SKM-1 treated with dmso at 0.1 percent for 144 hours (cell line): ENCODE data around the gene KIF26B.

Experiments
- DNase-seq: peaks from one replicate; lab custom pipeline; 2025; ENCODE audit not compliant: unreplicated experiment; lab: John Stamatoyannopoulos, UW

The KIF26B gene

DNA sequence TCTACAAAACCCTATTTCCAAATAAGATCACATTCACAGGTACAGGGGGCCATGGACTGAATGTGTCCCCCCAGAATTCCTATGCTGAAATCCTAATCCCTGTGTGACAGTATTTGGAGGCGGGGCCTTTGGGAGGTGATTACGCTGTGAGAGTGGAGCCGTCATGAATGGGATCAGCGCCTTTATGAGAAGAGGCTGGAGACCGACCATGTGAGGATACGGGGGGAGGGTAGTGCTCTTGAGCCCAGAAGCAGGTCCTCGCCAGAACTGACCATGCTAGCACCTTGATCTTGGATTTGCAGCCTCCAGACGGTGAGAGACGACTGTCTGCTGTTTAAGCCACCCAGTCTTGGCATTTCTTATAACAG lies 23.8 kb upstream of the KIF26B start:
- DNase-seq: no peak

DNA sequence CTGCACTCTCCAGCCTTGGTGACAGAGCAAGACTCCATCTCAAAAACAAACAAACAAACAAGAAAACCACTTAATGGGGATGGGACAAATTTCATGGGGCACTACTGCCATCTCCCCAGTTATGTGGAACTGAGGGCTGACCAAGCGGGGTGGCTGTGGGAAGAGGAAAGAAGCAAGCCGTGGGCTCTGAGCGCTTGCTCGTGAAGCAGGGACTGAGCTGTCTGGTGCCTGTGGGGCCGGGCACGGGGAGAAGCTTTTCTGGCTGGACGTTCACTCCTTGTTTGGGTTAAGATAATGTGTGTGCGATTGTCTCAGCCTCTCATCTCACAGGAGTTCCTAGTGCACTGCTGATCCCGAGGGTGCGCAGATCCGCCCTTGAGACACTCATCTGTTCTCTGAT lies 22.0 kb upstream of the KIF26B start:
- DNase-seq: no peak

DNA sequence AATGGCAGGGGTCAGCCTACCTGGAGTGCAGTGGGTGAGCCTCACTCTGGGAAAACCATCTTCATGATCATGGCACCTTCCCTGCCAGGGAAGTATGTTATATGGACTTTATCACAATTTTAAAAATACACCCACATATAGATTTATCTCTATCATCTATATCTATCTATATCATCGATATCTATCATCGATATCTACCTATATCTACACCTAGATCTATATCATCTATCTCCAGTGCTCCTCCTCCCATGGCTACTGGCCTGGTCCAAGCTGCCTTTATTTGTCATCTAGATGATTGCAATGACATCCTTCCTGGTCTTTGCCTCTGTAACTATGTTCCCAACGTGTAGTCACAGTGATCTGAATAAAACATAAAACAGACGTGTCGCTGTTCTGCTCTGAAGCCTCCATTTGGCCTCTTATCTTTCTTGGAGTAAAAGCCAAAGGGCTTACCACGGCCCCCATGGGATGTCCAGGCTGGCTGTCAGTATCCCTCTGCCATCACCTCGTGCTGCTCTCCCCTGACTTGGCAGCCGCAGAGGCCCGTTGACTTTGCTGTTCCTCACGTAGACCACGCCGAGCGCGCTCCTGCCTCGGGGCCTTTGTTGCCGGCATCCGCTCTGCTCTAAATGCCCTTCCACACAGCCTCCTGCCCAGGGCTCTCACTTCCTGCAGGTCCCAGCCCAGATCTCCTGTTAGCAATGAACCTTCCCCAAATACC lies 20.6 kb upstream of the KIF26B start:
- DNase-seq: no peak

DNA sequence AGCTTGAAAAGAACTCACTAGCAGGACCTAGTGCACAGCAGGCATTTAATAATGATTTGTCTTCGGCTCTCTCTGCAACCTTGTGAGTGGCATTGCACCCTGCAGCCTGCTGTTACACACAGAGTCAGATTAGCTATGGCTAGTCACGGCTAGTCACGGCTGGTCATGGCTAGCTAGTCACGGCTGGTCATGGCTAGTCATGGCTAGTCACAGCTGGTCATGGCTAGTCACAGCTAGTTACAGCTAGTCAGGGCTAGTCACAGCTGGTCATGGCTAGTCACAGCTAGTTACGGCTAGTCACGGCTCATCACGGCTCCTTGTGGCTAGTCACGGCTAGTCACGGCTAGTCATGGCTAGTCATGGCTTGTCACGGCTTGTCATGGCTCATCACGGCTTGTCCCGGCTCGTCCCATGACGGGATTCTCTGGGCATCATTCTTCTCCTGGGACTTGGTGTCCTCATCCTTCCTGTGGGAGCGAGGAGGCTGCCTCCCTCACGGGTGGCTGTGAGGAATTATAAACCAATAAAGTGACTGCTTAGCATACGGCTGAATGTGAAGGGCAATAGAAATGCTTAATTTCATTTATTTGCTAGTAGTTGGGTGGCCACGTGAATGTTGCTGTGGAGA lies 12.5 kb upstream of the KIF26B start:
- DNase-seq: no peak

DNA sequence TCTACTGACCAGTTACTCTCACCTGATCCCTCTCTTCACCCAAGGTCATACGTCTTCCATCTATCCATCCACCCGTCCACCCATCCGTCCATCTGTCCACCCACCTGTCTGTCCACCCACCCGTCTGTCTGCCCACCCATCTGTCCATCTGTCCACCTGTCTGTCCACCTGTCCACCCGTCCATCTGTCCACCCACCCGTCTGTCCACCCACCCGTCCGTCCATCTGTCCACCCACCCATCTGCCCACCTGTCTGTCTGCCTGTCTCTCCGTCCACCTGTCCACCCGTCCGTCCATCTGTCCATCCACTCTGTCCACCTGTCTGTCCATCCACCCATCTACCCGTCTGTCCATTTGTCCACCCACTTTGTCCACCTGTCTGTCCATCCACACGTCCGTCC lies 11.8 kb upstream of the KIF26B start:
- DNase-seq: no peak

DNA sequence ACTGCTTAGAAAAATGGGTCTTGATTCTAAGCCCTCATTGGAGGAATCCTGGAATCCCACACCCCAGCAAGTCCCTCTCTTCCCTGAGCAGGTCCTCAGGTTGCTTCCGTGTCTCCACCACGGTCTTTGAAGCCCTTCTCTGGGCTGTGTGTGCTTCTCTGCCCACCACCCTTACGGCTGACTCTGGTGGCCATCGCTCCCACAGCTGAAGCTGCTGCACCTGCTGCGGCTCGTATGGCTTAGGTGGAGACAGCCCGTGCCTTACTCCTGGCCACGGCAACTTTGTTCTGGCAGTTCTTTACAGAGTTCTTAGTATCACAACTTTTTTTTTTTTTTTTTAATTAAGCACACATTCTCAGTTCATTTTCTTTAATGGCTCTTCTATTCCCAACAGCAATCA lies 10.9 kb upstream of the KIF26B start:
- DNase-seq: no peak

DNA sequence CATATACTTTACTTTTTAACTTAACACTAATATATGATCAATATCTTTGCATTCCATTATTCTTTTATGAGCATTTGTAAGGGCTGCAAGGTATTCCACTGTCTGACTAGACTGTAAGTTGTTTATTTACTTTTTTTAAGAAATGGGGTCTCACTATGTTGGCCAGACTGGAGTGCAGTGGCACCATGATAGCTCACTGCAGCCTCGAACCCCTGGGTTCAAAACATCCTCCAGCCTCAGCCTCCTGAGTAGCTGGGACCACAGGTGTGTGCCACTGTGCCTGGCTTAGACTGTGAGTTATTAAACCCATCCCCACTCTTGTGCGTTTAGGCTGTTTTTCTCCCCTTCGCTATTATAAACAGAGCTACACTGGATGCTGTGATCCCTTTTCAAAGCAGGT lies 6.7 kb upstream of the KIF26B start:
- no peak for DNase-seq

DNA sequence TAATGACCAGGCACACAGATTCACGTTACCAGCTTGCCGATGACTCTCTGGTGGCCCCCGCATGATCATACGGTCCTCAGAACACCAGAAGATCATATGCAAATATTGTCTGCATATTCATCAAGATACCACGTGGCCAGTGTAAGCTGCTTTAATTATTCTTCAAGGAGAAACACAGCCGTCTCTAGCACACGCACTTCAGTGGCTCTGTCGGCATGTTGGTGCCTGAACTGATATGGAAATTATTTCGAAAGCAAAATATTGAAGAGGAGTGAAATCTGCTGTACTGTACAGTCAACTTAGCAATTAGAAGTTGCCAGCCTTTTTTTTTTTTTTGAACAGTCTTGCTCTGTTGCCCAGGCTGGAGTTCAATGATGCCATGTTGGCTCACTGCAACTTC lies 5.9 kb upstream of the KIF26B start:
- DNase-seq: no peak

DNA sequence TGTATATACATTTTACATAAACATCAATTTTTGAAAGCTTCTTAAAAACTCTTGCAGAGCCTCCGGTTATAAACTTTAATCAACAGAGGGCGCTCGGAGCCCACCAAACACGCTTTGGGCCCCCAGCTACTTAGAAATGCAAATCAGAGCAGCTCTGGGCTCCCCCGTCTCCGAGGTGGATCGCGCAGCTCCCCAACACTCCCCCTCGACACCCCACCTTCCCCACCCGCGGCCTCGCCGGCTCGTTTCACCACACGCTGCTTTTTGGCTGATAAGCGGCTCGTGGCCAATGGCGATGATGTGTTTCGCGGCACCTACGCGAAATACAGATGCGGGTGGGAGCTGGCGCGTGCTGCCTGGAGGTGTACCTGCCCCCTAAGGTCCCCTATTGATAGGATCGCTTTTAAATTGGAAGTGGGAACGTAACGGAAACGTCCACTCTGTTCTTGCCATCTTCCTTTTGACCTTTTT lies 1.7 kb upstream of the KIF26B start:
- peak; percentile 59 for DNase-seq

DNA sequence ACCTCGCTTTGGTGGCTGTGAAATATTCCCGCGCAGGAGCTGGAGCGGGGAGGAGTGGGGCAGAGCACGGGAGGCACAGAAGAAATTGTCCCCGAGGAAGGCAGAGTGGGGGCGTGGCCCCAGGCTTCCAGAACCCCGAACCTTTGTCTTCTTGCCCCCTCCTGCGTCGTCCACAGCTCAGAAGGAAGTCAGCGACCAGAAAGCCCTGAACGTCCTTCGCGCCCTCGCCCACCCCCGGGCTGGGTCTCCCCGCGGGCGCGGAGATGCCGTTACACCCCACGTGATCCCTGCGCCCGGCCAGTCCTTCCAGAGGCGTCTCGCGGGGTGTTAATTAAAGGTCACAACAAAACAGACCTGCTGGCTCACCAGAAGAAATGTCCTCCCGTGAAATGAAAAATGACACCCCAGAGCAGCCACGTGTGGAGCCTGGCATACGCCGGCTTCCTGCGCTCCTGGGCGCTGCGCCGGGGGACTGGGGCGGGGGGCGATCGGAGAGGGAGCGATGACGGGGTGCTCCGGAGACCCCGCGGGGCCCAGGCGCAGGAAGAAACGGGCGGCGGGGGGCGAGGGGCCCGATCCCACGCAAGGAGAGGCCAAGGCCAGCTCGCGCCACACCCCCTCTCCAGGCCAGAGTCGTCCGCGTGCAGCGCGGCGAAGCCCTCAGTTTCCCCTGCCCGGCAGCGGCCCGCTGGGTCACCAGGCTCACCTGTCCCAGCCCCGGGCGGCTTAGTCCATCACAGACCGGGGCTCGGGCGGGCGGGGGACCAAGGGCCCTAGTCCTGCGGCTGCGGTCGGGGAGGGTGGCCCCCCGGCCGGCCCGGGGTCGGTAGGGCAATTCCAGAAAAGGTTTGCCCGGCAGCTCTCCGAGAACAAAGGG lies 995 bp upstream of the KIF26B start:
- peak; percentile 31 for DNase-seq

DNA sequence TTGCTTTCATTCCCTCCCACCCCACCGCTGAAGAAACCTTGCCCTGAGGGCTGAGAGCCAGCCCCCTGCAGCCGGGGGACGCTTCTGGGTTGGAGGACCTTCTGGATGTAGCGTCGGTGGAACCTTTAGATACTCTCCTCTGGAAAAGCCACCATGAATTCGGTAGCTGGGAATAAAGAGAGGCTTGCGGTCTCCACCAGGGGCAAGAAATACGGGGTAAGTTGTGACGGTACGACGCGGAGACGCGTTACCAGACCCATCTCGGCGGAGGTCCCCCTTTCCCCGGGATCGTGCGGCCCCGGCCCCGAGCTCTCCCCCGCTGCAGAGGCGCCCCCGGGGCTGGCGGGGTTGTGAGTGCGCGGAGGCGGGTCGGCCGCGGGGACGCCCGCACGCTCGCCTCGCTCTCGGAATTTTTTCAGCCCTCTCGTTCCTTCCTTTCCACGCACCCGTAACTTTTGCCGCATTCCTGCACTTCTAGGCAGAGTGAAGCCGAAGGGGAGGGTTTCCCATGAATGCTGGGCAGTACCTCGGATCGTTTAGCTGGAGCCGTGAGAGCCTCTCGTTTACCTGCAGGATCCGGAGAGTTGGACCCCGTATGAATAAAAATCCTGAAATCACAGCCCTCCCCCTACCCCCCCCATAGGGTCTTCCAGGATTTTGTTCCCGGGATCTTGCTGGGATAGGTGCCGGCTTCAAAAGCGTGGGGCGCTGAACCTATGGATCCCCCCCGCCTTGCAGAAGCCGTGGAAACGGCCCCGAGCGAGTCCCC lies 671 bp downstream of the KIF26B start:
- no peak for DNase-seq

DNA sequence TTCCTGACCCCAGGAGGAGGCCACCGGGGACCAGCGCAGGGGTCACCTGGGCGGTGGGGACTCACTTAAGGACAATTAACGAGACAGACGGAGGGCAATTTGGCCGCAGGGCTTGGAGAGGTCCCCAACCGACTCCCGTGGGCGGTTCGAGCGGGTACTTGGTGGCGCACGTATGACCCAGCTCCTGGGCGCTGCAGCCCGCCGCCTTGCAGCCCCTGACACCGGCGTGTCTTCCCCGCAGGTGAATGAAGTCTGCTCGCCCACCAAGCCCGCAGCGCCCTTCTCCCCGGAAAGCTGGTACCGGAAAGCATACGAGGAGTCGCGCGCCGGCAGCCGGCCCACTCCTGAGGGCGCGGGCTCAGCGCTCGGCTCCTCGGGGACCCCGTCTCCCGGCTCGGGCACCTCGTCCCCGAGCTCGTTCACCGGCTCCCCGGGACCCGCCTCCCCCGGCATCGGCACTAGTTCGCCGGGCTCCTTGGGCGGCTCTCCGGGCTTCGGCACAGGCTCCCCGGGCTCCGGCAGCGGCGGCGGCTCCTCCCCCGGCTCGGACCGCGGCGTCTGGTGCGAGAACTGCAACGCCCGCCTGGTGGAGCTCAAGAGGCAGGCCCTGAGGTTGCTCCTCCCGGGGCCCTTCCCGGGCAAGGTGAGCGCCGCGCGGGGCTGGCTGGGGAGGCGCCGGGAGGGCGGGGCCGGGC lies 1.4 kb downstream of the KIF26B start:
- DNase-seq: peak; percentile 85

DNA sequence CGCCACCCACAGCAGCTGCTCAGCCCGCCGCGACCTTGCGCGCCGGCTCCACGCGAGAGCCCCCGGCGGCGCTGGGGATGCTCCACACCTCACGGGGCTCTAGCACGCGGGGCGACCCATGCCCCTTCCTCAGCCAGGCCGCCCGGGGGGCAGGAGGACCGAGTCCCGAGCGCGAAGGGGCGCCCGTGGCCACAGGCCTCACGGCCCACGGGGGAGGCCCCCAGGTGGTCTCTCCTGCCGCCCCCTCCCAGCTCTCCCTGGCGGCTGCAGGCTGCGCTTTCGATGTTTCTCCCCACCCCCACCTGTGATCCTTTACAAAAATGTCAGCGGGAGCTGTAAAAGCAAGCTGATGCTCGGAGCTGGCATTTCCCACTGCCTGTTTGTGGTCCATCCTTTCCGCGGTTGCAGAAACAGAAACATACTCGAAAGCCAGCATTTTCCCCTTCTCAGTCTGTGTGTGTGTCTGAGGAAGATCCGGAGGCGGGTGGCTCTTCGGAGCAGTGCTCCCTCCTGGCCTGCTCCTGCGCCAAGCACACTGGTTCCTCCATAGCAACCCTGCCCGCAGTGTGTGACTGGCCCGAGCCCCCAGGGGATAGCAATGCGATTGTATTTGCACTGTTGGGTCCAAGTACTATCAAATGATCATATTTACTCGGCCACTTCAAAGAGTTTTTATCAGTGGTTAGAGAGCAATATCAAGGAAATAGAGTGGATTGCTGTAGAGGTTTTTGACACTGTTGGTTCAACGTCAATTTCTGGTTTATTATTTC lies 2.1 kb downstream of the KIF26B start:
- no peak for DNase-seq

DNA sequence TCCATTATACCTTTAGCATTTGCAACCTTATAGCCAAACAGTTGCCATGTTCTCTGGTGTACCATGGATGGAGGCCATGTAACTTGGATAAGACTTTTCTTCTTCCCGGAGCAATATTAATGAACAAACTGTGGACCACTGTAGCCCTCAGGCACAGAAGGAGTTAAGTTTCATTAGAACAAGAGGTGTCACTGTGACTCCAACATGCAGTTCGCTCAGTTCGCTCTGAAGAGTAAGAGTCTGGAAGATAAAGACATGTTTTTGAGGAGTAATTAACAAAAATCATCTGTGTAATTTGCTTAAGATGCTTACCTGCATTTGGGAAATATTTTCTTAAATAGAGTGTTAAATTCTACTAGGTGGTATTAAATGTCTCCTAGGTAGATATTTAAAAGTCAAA lies 4.1 kb downstream of the KIF26B start:
- DNase-seq: no peak

DNA sequence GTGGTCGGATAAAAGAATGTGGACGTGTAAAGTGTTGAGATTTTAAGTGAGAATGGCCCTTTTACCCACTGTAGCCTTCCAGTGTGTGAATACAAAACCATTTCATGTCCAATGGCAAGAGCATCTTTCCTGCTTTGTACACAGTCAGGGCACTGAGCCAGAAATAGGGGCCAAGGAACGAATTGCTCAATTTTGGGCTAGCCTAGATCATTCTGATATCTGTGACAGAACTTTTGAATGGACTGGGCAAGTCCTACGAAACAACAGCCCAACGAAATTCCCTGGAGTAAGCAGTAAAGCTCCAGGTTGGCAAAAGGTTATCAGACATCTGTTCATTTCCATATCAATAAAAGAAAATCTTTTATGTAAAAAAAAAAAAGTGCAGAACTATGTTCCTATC lies 5.5 kb downstream of the KIF26B start:
- DNase-seq: no peak

DNA sequence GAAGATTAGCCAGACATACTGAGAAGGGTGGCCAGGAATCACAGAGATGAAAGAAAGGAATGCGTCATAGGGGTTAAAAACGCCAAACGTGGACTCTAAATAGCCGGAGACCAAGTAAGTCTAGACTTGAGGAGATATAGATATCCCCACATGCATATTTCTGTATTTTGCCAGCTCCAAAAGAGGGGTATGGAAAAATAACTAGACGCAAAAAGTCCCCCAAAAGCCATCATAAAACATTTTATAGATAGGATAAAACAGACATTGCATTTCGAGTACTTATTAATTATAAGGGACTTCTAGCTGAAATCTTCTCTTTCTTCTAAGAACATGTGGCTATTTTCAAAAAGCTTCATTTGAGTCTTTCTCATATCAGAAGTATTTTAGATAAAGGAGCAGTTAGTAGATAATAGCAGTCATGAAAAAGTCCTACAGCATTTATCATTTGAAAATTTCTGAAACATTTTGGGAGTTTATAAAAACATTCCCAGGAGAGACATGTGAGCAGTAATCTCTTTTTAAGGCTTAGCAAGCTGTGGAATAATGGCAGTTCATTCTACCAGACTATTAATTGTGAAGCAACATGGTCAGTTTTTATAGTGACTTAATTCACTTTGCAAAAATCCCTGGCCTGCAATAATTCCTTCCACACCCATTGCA lies 6.1 kb downstream of the KIF26B start:
- no peak for DNase-seq

DNA sequence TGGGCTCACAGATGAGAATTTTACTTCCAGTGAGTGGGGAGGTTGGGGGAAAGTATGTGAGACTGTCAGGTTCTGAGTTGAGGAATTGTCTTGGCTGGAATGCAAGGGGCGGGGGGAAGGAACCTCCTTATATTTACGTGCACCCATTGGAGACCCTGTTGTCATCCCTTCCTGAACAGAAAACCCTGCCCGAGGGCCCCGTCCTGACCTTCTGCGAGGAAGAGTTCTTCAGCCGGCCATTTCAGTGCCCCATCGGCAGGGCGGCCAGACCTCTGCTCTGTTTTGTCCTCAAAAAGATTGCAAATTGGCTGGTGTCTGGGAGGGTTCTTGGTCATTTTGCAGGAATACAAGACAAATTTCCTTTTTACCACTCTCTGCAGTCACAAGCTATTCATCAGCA lies 7.1 kb downstream of the KIF26B start:
- no peak for DNase-seq

DNA sequence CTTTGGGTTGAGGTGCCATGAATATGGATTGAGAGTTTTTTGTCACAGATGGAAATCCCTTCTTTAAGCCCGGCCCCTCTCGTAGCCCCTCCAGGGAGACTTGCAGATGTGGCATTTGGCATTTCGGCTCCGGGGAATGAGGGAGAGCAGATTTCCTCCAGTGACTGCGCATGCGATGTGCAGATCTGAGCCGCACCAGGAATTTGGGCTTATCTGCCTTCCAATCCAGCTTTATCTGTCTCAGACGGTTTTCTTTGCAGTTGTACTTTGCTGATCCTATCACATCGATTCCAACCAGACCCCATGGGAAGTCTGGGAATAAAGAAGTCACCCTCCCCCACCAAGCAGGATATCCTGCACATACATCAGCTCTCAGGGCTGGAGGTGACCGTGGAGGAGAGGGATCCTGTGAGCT lies 11.7 kb downstream of the KIF26B start:
- no peak for DNase-seq

DNA sequence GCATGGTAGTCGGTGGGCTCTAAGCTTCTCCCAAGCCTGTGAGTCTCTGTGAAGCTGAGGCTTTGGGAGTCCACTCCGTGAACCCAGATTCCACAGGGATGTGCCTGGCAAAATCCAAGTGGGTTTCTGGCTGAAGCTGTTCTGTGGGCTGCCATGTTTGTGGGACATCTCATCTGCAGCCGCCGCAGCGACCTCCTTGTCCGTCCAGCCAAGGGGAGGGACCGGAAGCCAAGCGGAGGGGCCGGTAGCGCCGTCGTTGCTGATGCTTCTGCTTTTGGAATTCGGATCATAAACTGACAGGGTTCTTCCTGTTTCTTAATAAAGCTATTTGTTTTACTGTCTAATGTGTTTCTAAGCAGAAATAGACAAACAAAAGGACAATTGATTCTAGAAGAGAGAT lies 13.3 kb downstream of the KIF26B start:
- DNase-seq: no peak
